A549 (cell line): Measurements from ENCODE around the gene HMG20B. TPM values are rescaled to one million over a fixed set of nuclear protein-coding genes. Genes with fewer than 3 reads are reported as not detected.

Experiments used
- ATAC-seq, 2 experiments: fragments of 200-7000 bp in 1 of 2; fragments of >200 bp in 1 of 2; cut with Nextera tagmentation in 1 of 2; cut with Tn5 transposase in 1 of 2; 3 replicates each; pipeline versions ENCODE4 v1.8.0 to v1.9.1; 2018 to 2020; ENCODE audit warnings: mild to moderate bottlenecking in 1 of 2, moderate library complexity in 1 of 2
- CTCF ChIA-PET: fragments of 300-600 bp; sonication (Branson Sonifier 250); formaldehyde crosslinking; extraction: SDS; loops from one replicate; lab custom pipeline; 2021; ENCODE audit warnings: antibody characterized with exemption, inconsistent platforms; lab: Yijun Ruan, JAX
- POLR2A ChIA-PET: fragments of 350-600 bp; formaldehyde crosslinking; extraction: SDS; loops from one replicate; lab custom pipeline; 2021; ENCODE audit warnings: antibody characterized with exemption, inconsistent platforms; lab: Yijun Ruan, JAX
- DNase-seq, 2 experiments: peaks; one replicate each; pipeline versions ENCODE4 v3.0.0 to v3.0.0-alpha.2; 2011 to 2016; ENCODE audit warnings: low read depth in 1 of 2, low spot score in 1 of 2
- FAIRE-seq: peaks from 2 replicates; lab custom pipeline; 2011; peaks lifted over from hg19 to GRCh38; lab: Jason Lieb, UNC
- H3K27ac ChIP-seq, 2 experiments: fragments of >200 bp; sonication (Bioruptor Twin); formaldehyde crosslinking; 3 replicates each; pipeline ENCODE4 v1.5.1; 2016 to 2017
- H3K4me1 ChIP-seq: fragments of >200 bp; sonication (Bioruptor Twin); formaldehyde crosslinking; 3 replicates; pipeline ENCODE4 v1.6.1; 2016
- H3K4me2 ChIP-seq: fragments of >200 bp; sonication (Bioruptor Twin); formaldehyde crosslinking; 3 replicates; pipeline ENCODE4 v1.6.1; 2016
- H3K4me3 ChIP-seq: fragments of >200 bp; sonication (Bioruptor Twin); formaldehyde crosslinking; 3 replicates; pipeline ENCODE4 v1.5.1; 2016
- H3K9me3 ChIP-seq: fragments of >200 bp; sonication (Bioruptor Twin); formaldehyde crosslinking; 3 replicates; pipeline ENCODE4 v1.6.1; 2016
- HOXA7 ChIP-seq: fragments of 250-450 bp; sonication (Bioruptor Pico); IDR thresholded peaks from 2 replicates; pipeline ENCODE4 v1.5.0; 2020; ENCODE audit warnings: mild to moderate bottlenecking, moderate library complexity
- HOXB5 ChIP-seq: fragments of 250-450 bp; sonication (Bioruptor Pico); IDR thresholded peaks from 2 replicates; pipeline ENCODE4 v1.5.0; 2020; ENCODE audit warnings: mild to moderate bottlenecking, moderate library complexity
- JUN ChIP-seq, 2 experiments: fragments of >200 bp; sonication (Bioruptor Twin); formaldehyde crosslinking; IDR thresholded peaks; 2 replicates in 1 of 2; 3 replicates in 1 of 2; pipeline ENCODE4 v1.6.1; 2016 to 2017
- MAFK ChIP-seq: fragments of 450-650 bp; IDR thresholded peaks from 2 replicates; pipeline ENCODE4 v1.6.1; 2014; ENCODE audit not compliant: partially characterized antibody
- PHF8 ChIP-seq: fragments of 200-600 bp; sonication (generic); IDR thresholded peaks from 2 replicates; pipeline ENCODE4 v1.6.1; 2016; ENCODE audit warnings: low read depth, mild to moderate bottlenecking, antibody characterized with exemption, moderate library complexity, borderline replicate concordance
- POLR2AphosphoS2 ChIP-seq: conservative IDR thresholded peaks from 2 replicates; pipeline ENCODE4 v1.6.1; 2012; ENCODE audit warnings: low read length, improper control_type of control experiment, inconsistent platforms
- RARB ChIP-seq: fragments of 250-450 bp; sonication (Bioruptor Pico); IDR thresholded peaks from 2 replicates; pipeline ENCODE4 v1.8.0; 2021; ENCODE audit warnings: mild to moderate bottlenecking, moderate library complexity
- RCOR1 ChIP-seq: fragments of 150-350 bp; IDR thresholded peaks from 2 replicates; pipeline ENCODE4 v1.6.1; 2014; ENCODE audit warnings: antibody characterized with exemption, low read length, low read depth
- SMC3 ChIP-seq: fragments of >200 bp; sonication (Bioruptor Twin); formaldehyde crosslinking; IDR thresholded peaks from 3 replicates; pipeline ENCODE4 v1.6.1; 2018; ENCODE audit warnings: inconsistent platforms
- TP53 ChIP-seq: fragments of 250-450 bp; sonication (Bioruptor Pico); IDR thresholded peaks from 2 replicates; pipeline ENCODE4 v1.5.0; 2021; ENCODE audit warnings: mild to moderate bottlenecking, moderate library complexity
- ZFP36 ChIP-seq: fragments of 450-650 bp; IDR thresholded peaks from 2 replicates; pipeline ENCODE4 v1.6.1; 2014; ENCODE audit warnings: borderline replicate concordance; ENCODE audit not compliant: partially characterized antibody
- ZSCAN20 ChIP-seq: fragments of 250-450 bp; sonication (Bioruptor Pico); IDR thresholded peaks from 2 replicates; pipeline ENCODE4 v1.8.0; 2022; ENCODE audit warnings: mild to moderate bottlenecking, moderate library complexity
- WGBS: methylation state at CpG from one replicate; pipeline ENCODE4 v1.1.6; 2017; ENCODE audit errors: missing lambda C conversion rate; 5-methylcytosine and 5-hydroxymethylcytosine counted together
- polyA plus RNA-seq, 4 experiments: library from polyadenylated mRNA; depleted of rRNA in 3 of 4; stranded (reverse); fragments of >200 nt; fragmentation: RNase III in 1 of 4; extraction: RNeasy Plus Mini Kit Qiagen cat#74134 plus additional on column Dnase treatment in 1 of 4; gene quantifications; 2 replicates in 3 of 4; 3 replicates in 1 of 4; pipeline ENCODE4 v1.2.3, GENCODE V29; 2011 to 2017
- TF ChIP-seq, protein P1 (sequence below): fragments of 150-350 bp; IDR thresholded peaks from 2 replicates; pipeline ENCODE4 v1.6.1; 2014; ENCODE audit warnings: low read depth, mild to moderate bottlenecking, low read length
- TF ChIP-seq, protein P2 (sequence below): fragments of 250-450 bp; sonication (Bioruptor Pico); IDR thresholded peaks from 2 replicates; pipeline ENCODE4 v1.5.0; 2021; ENCODE audit warnings: mild to moderate bottlenecking, moderate library complexity, borderline replicate concordance
- TF ChIP-seq, protein P3 (sequence below): fragments of 200-600 bp; sonication (generic); IDR thresholded peaks from 2 replicates; pipeline ENCODE4 v1.6.1; 2016; ENCODE audit warnings: antibody characterized with exemption, mild to moderate bottlenecking, moderate library complexity

HMG20B gene
- polyA plus RNA-seq, 2 of the 4 experiments (the other 2 are of a cell fraction): 24.2 to 47.1 TPM

DNA sequence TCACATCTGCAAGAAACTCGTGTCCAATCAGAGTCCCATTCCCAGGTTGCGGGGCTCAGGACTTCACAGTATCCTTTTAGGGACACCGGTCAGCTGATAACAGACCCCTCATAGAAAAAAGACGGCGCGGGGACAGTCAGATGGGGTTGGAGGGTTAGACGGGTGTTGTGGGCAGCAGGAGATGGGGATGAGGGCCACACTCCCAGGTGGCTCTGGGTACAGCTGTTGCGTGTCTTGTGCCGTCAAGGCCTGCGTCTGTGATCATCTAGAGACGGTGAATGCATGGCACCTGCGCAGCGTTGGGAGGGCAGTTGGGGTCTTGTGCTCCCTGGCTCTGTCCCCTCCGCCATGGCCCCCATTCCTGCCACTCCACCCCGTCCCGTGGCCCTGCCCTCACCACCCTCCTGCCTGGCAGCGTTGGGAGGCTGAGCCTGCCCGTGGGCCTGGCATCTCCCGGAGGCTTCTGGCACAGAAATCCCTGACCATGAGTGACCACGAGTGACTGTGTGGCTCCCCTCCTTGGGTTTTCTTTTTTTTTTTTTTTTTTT lies 47.8 kb upstream of the HMG20B start:
- Histone ChIP-seq H3K4me2 (no peak overlapping the region), H3K9me3 (no peaks in the 10 kb centered on the region), H3K27ac (no peak overlapping the region), H3K4me1 (no peaks in the 10 kb centered on the region), H3K4me3 (no peak overlapping the region)
- ATAC-seq (no peak), FAIRE-seq (no peak), DNase-seq (no peak)
- no peak for TF ChIP-seq RCOR1
- TF ChIP-seq, protein P1, sequence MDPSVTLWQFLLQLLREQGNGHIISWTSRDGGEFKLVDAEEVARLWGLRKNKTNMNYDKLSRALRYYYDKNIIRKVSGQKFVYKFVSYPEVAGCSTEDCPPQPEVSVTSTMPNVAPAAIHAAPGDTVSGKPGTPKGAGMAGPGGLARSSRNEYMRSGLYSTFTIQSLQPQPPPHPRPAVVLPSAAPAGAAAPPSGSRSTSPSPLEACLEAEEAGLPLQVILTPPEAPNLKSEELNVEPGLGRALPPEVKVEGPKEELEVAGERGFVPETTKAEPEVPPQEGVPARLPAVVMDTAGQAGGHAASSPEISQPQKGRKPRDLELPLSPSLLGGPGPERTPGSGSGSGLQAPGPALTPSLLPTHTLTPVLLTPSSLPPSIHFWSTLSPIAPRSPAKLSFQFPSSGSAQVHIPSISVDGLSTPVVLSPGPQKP: no peak
- TF ChIP-seq JUN (IDR thresholded peaks at IDR 0.05): no peak
- TF ChIP-seq, protein P2, sequence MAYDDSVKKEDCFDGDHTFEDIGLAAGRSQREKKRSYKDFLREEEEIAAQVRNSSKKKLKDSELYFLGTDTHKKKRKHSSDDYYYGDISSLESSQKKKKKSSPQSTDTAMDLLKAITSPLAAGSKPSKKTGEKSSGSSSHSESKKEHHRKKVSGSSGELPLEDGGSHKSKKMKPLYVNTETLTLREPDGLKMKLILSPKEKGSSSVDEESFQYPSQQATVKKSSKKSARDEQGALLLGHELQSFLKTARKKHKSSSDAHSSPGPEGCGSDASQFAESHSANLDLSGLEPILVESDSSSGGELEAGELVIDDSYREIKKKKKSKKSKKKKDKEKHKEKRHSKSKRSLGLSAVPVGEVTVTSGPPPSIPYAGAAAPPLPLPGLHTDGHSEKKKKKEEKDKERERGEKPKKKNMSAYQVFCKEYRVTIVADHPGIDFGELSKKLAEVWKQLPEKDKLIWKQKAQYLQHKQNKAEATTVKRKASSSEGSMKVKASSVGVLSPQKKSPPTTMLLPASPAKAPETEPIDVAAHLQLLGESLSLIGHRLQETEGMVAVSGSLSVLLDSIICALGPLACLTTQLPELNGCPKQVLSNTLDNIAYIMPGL (CRISPR knock-in tag): no peak
- no peak for TF ChIP-seq TP53 (CRISPR knock-in tag)
- no peak for TF ChIP-seq ZSCAN20 (CRISPR knock-in tag)
- CTCF ChIA-PET: interaction anchor here (0.6 kb wide), 1 partner anchor 50 kb away, joined by 3 read pairs; no protein-coding TSS in a partner anchor
- 92% methylated on average over 20 of the region's 20 CpGs for WGBS
- POLR2A ChIA-PET: no interaction called here

DNA sequence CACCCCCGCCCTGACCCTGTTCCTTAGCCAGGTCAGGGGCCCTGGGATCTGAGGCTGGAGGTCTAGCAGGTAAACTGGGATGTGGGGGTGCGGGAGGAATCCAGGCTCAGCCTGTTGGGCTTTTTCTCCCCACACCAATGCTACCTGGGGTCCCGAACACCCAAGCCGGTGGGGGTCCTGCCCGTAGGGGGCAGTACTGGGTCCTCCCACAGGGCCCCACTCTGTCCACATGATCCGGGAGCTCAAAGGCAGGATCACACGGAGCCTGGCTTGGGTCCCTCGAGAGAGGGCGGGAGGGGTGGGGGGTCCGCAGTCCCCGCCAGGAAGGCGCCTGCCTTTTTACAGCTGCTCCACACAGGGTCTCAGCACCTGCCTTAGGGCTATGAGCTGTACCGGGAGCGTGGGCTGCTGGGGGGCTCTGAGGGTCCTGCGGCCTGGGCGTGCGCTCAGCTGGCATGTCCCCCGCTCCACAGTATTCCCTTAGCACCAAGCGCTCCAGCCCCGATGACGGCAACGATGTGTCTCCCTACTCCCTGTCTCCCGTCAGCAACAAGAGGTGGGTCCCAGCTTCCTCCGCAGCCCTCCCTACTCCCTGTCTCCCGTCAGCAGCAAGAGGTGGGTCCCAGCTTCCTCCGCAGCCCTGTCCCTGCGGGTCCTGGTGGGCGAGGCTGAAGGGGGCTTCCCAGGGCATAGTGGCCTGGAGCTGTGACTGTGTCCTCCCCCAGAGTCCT lies 46.1 kb upstream of the HMG20B start:
- H3K4me3 ChIP-seq: no peak overlapping the region
- no peak for FAIRE-seq
- H3K4me1 ChIP-seq: no peaks in the 10 kb centered on the region
- ChIA-PET CTCF (interaction anchor here (0.9 to 1.3 kb wide), 4 partner anchors 10 to 97 kb away, joined by 3 to 5 read pairs (median 3); partner anchors contain the start of gene GIPC3), POLR2A (no interaction called here)
- no peak overlapping the region for H3K4me2 ChIP-seq
- no peaks in the 10 kb centered on the region for H3K9me3 ChIP-seq
- no peak for ATAC-seq
- no peak overlapping the region for H3K27ac ChIP-seq
- no peak for DNase-seq
- TF ChIP-seq RARB (CRISPR knock-in tag): no peak
- 96% methylated on average over 15 of the region's 28 CpGs for WGBS

DNA sequence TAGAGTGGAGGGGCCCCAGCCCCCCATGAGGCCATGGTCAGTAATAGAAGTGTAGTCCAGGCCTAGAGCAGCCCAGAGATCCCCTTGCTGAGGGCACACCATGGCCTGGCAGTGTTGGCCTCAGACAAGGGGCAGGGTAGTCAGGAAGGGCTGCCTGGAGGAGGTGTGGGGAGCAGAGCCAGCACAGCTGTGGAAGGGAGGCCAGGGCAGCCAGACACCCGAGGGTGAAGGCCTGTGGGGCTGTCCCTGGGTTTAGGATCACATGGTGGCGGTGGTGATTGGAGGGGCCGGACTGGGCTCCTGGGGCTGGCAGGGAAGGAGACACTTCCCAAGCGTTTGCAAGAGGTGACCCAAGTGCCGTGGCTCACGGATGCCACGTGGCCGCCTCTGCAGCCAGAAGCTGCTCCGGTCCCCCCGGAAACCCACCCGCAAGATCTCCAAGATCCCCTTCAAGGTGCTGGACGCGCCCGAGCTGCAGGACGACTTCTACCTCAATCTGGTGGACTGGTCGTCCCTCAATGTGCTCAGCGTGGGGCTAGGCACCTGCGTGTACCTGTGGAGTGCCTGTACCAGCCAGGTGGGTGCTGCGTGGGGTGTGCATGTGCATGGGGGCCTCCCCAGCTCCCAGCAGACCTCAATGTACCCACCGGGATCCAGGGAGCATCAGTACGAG lies 45.4 kb upstream of the HMG20B start:
- 87% methylated on average over 6 of the region's 21 CpGs for WGBS
- FAIRE-seq (no peak), ATAC-seq (no peak), DNase-seq (no peak)
- TF ChIP-seq ZFP36 (peak; percentile 32), PHF8 (no peak), HOXB5 (CRISPR knock-in tag) (no peak), JUN (IDR thresholded peaks at IDR 0.05) (no peak), SMC3 (no peak), POLR2AphosphoS2 (no peak), HOXA7 (CRISPR knock-in tag) (no peak), MAFK (no peak)
- TF ChIP-seq, protein P3, sequence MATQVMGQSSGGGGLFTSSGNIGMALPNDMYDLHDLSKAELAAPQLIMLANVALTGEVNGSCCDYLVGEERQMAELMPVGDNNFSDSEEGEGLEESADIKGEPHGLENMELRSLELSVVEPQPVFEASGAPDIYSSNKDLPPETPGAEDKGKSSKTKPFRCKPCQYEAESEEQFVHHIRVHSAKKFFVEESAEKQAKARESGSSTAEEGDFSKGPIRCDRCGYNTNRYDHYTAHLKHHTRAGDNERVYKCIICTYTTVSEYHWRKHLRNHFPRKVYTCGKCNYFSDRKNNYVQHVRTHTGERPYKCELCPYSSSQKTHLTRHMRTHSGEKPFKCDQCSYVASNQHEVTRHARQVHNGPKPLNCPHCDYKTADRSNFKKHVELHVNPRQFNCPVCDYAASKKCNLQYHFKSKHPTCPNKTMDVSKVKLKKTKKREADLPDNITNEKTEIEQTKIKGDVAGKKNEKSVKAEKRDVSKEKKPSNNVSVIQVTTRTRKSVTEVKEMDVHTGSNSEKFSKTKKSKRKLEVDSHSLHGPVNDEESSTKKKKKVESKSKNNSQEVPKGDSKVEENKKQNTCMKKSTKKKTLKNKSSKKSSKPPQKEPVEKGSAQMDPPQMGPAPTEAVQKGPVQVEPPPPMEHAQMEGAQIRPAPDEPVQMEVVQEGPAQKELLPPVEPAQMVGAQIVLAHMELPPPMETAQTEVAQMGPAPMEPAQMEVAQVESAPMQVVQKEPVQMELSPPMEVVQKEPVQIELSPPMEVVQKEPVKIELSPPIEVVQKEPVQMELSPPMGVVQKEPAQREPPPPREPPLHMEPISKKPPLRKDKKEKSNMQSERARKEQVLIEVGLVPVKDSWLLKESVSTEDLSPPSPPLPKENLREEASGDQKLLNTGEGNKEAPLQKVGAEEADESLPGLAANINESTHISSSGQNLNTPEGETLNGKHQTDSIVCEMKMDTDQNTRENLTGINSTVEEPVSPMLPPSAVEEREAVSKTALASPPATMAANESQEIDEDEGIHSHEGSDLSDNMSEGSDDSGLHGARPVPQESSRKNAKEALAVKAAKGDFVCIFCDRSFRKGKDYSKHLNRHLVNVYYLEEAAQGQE: no peak
- H3K4me3 ChIP-seq: no peak overlapping the region
- H3K9me3 ChIP-seq: no peaks in the 10 kb centered on the region
- no peaks in the 10 kb centered on the region for H3K4me1 ChIP-seq
- CTCF ChIA-PET: interaction anchor here (0.6 to 1.3 kb wide), 5 partner anchors 11 to 201 kb away, joined by 3 read pairs; partner anchors contain the start of gene GIPC3
- POLR2A ChIA-PET: no interaction called here
- H3K27ac ChIP-seq: no peak overlapping the region
- no peak overlapping the region for H3K4me2 ChIP-seq
